NB4 (cell line): ENCODE data around the gene TPST1.
"Not testable (repeated sequence)": the region's sequence is repeated elsewhere in the genome, so short reads cannot be mapped to it uniquely, and the experiment has no call there.

Source experiments
- DNase-seq: peaks from one replicate; pipeline ENCODE4 v3.0.0; 2010; ENCODE audit warnings: low read depth
- H3K4me3 ChIP-seq: one replicate; pipeline ENCODE4 v1.5.1; 2011; ENCODE audit warnings: mild to moderate bottlenecking, low read depth, low read length, moderate library complexity
- CTCF ChIP-seq: IDR thresholded peaks from one replicate; pipeline ENCODE4 v1.5.1; 2012; ENCODE audit warnings: low read depth, low read length
- MYC ChIP-seq: IDR thresholded peaks from 2 replicates; pipeline ENCODE4 v1.6.1; 2011; ENCODE audit warnings: low read depth, low read length
- POLR2A ChIP-seq: IDR thresholded peaks from 2 replicates; pipeline ENCODE4 v1.6.1; 2011; ENCODE audit warnings: mild to moderate bottlenecking; ENCODE audit not compliant: insufficient read length; ENCODE audit errors: extremely low read depth
- TF ChIP-seq, protein P1 (sequence below): IDR thresholded peaks from 2 replicates; pipeline ENCODE4 v1.6.1; 2011; ENCODE audit warnings: low read depth, low read length

The TPST1 gene

GRCh38 chr7:66399566-66399965 lies 194.4 kb downstream of the TPST1 start:
- TF ChIP-seq MYC (no peak), CTCF (no peak), POLR2A (no peak)
- TF ChIP-seq, protein P1, sequence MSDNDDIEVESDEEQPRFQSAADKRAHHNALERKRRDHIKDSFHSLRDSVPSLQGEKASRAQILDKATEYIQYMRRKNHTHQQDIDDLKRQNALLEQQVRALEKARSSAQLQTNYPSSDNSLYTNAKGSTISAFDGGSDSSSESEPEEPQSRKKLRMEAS, result no peak
- DNase-seq, result peak; percentile 65

GRCh38 chr7:66400400-66400799 lies 195.3 kb downstream of the TPST1 start:
- DNase-seq, result no peak
- TF ChIP-seq CTCF (no peak), POLR2A (no peak), MYC (no peak)
- TF ChIP-seq, protein P1, result no peak
- no peak overlapping the region for H3K4me3 ChIP-seq

More at GRCh38 chr7:66399566-66399965, 194.4 kb downstream of the TPST1 start:
- H3K4me3 ChIP-seq, result no peak overlapping the region

- not testable (repeated sequence) for H3K4me3 ChIP-seq, DNase-seq
These were observed 196.0 kb downstream of the TPST1 start for GRCh38 chr7:66401126-66401525.

- not testable (repeated sequence) for DNase-seq
These were observed 196.8 kb downstream of the TPST1 start for GRCh38 chr7:66401932-66402331.

GRCh38 chr7:66403564-66403963 lies 198.4 kb downstream of the TPST1 start:
- no peak overlapping the region for H3K4me3 ChIP-seq
- DNase-seq, result no peak
- TF ChIP-seq, protein P1, result no peak
- TF ChIP-seq MYC (no peak), CTCF (no peak), POLR2A (no peak)

More at GRCh38 chr7:66401932-66402331, 196.8 kb downstream of the TPST1 start:
- not testable (repeated sequence) for H3K4me3 ChIP-seq

- TF ChIP-seq POLR2A, result no peak
- TF ChIP-seq, protein P1, result no peak
- no peak for TF ChIP-seq MYC
- TF ChIP-seq CTCF, result no peak
- DNase-seq, result no peak
- no peak overlapping the region for H3K4me3 ChIP-seq
These were observed 204.4 kb downstream of the TPST1 start for GRCh38 chr7:66409493-66409892.
